ENCODE results near the gene RGS3. TPM values are rescaled to one million over a fixed set of nuclear protein-coding genes. Genes with fewer than 3 reads are reported as not detected.

Gene RGS3
- total RNA-seq, 1 donor from 2014 or later, result 29.9 TPM

DNA sequence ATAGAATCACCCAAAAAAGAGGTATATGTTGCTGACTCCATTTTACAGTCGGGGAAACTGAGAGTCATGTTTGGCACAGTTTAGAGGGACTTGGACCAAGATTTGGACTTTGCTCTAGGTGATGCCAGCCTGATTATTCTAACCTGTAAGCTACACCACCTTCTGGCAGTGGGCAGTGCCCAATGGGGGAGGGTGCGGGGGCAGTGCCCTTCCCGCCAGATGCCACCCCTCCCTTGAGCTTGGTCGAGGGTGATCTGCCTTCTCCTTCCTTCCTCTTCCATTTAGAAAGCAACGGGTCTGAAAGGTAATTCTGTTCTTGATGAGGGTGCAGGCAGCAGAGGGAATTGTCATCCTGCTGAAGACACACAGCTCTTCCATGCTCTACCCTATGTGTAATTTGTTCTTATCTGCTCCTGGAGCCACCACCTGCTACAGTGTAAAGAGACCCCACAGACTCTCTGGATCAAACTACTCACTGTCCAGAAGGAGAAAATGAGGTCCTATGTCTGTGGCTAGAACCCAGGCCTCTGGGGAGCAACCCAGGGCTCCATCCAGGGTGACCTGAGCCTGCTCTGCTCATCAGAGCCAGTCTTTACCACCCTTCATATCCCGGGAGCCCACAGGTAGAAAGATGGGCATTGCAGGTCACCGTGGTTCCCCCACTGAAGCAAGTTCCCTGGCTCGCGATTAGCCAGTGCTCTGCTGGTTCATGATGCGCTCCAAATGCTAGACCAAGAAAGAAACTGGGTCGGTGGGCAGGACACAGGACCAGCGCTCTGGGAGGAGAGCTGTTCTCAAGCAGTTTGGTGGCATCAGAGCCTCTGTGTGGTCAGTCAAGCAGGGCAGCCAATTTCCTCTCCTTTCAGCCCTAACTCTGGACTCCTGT lies 156.2 kb downstream of the RGS3 start:
- Mint-ChIP-seq H3K36me3 (no peaks in the 10 kb centered on the region), H3K27me3 (no peaks in the 10 kb centered on the region), H3K9me3 (no peaks in the 10 kb centered on the region), H3K4me3 (peak overlapping the region; percentile 44), H3K27ac (peak overlapping the region; percentile 92), H3K4me1 (ENCODE audit: unreplicated experiment) (peaks cover 69% of the 10 kb centered on the region)
- DNase-seq (ENCODE audit: extremely low spot score, unreplicated experiment), result no peak
- TF ChIP-seq, protein P1, sequence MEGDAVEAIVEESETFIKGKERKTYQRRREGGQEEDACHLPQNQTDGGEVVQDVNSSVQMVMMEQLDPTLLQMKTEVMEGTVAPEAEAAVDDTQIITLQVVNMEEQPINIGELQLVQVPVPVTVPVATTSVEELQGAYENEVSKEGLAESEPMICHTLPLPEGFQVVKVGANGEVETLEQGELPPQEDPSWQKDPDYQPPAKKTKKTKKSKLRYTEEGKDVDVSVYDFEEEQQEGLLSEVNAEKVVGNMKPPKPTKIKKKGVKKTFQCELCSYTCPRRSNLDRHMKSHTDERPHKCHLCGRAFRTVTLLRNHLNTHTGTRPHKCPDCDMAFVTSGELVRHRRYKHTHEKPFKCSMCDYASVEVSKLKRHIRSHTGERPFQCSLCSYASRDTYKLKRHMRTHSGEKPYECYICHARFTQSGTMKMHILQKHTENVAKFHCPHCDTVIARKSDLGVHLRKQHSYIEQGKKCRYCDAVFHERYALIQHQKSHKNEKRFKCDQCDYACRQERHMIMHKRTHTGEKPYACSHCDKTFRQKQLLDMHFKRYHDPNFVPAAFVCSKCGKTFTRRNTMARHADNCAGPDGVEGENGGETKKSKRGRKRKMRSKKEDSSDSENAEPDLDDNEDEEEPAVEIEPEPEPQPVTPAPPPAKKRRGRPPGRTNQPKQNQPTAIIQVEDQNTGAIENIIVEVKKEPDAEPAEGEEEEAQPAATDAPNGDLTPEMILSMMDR (conservative IDR thresholded peaks at IDR 0.05), result no peak

DNA sequence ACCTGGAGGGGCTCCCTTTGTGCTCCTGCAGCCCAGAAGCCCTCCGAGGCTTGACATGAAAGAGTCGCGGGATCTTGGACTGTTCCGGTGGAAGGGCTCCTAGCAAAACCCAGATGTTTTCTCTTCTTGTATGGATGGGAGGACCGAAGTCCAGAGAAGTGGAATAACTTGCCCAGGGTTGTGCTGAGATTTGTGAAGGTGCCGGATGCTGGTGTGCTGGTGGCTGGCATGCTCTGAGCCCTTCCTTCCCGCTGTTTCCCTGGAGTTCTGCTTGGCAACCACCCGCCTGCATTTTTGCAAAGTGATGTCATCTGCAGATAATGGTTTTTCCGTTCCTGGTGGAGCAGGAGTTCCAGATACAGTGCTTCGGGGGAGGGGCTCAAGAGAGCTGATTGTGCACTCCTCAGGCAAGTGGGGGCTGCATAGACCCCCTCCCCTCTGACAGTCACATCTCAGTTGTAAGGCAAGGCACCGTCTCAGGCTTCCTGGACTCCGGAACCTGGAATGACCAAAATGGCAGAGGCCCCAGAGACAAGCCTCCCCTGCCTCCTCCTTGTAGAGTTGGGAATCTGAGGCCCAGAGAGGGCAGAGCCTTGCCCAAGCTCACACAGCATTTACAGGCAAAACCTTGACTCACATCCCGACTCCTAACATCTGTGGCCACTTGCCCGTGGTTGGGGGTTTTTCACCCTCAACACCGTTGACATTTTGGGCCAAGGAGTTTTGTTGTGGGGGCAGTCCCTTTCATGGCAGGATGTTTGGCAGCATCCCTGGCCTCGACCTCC lies 157.0 kb downstream of the RGS3 start:
- no peaks in the 10 kb centered on the region for H3K27me3 Mint-ChIP-seq
- H3K4me3 Mint-ChIP-seq, result peak overlapping the region; percentile 44

DNA sequence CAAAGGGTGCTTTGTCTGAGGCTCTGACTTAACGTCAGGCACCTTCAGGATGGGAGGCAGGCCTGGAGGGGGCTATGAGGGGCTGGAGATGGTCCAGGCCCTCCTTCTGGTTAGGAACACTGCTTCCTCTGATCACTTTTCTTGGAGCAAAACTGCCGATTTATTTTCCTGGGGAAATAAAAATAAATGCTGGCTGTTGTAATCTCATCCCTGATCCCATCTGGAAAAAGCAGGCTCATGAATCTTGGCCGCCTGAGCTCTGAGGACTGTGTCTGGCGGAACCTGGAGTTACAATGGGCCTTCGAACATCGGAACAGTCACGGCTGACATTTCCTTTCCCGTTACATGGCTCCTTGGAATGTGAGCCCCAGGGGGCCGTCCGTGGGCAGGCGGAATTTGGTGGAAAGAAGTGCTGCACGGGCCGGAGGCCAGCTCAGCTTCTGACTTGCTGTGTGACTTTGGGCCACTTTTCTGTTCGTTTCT lies 157.8 kb downstream of the RGS3 start:
- no peaks in the 10 kb centered on the region for H3K9me3 Mint-ChIP-seq
- H3K27ac Mint-ChIP-seq, result peak overlapping the region; percentile 78
- peaks cover 62% of the 10 kb centered on the region for H3K4me1 Mint-ChIP-seq (ENCODE audit: unreplicated experiment)
- H3K27me3 Mint-ChIP-seq, result no peaks in the 10 kb centered on the region
- no peaks in the 10 kb centered on the region for H3K36me3 Mint-ChIP-seq
- H3K4me3 Mint-ChIP-seq, result peak overlapping the region; percentile 47
- no peak for DNase-seq (ENCODE audit: extremely low spot score, unreplicated experiment)
- TF ChIP-seq, protein P1 (conservative IDR thresholded peaks at IDR 0.05), result no peak

More for the DNA sequence above, 157.0 kb downstream of the RGS3 start:
- TF ChIP-seq, protein P1 (conservative IDR thresholded peaks at IDR 0.05), result no peak
- Mint-ChIP-seq H3K27ac (peak overlapping the region; percentile 92), H3K36me3 (no peaks in the 10 kb centered on the region), H3K9me3 (no peaks in the 10 kb centered on the region), H3K4me1 (ENCODE audit: unreplicated experiment) (peaks cover 65% of the 10 kb centered on the region)
- DNase-seq (ENCODE audit: extremely low spot score, unreplicated experiment), result no peak

DNA sequence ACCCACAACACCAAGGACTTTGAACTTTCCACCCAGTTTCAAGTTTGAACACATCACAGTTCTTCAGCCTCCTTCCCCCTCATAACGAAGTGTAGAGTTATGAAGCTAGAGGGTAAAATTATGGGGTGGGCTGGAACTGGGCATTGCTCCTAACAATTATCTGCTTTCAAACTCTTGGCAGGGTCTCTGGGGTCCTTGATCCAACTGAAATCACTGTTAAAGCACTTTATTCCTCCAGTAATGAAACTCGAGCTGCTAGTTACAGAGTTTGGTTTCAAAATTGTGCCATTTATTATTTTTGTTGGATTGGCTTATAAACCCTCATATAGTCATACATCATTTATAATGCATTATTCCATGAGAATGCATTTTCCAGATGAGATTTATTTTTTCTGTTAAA lies 158.5 kb downstream of the RGS3 start:
- H3K36me3 Mint-ChIP-seq, result no peaks in the 10 kb centered on the region
- no peak overlapping the region for H3K4me3 Mint-ChIP-seq
- H3K27ac Mint-ChIP-seq, result peak overlapping the region; percentile 78
- TF ChIP-seq, protein P1 (conservative IDR thresholded peaks at IDR 0.05), result no peak
- H3K9me3 Mint-ChIP-seq, result no peaks in the 10 kb centered on the region
- peaks cover 63% of the 10 kb centered on the region for H3K4me1 Mint-ChIP-seq (ENCODE audit: unreplicated experiment)
- no peak for DNase-seq (ENCODE audit: extremely low spot score, unreplicated experiment)
- no peaks in the 10 kb centered on the region for H3K27me3 Mint-ChIP-seq

DNA sequence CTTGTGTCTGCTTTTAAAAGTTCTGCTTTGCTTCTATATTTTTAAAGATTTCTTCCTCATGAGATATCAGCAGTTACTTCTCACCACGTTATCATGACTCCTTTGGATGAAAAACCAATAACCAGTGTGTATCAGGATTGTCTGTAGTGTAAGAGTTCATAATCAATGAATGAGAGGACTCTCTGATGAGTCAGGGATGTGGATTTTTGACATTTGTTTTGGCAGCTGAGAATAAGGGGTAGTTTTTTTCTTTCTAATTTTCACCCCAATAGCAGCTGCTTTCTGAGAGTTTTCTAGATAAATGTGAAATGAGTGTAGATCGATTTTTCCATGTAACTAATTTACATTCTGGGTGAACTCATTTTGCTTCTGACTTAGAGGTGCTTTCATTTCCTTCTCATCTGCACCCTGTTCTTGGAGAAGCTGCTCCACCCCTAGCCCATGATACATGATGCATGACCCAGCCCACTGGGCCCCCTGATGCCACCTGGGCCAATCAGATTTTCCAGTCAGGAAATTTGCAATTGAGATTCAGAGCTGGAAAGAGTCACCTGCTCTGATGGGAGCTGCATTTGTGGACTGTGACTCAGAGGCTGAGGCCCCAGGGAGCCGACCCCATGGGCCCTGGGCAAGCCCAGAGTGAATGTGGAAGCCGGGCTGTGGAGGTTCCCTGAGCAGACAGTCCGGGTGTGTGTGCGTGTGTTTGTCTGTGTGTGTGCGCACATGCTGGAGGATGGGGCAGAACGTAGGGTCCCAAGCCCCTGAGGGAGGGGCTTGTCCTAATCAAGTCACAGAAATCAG lies 159.3 kb downstream of the RGS3 start:
- Mint-ChIP-seq H3K36me3 (no peaks in the 10 kb centered on the region), H3K9me3 (no peaks in the 10 kb centered on the region), H3K27ac (peak overlapping the region; percentile 42), H3K4me3 (no peak overlapping the region), H3K4me1 (ENCODE audit: unreplicated experiment) (peaks cover 64% of the 10 kb centered on the region), H3K27me3 (peaks cover 4% of the 10 kb centered on the region)
- TF ChIP-seq, protein P1 (conservative IDR thresholded peaks at IDR 0.05), result no peak
- DNase-seq (ENCODE audit: extremely low spot score, unreplicated experiment), result no peak
